GM19468 (cell line): Measurements from ENCODE around the gene OLFM3.

Experiments used
- ATAC-seq: cut with Tn5 transposase; IDR thresholded peaks from one replicate; pipeline ENCODE4 v1.9.1; 2021; ENCODE audit warnings: mild to moderate bottlenecking, moderate library complexity, moderate number of reproducible peaks; ENCODE audit not compliant: unreplicated experiment; ENCODE audit errors: extremely low read depth

The OLFM3 gene

GRCh38 chr1:101854271-101854670, 142.5 kb downstream of the OLFM3 start:
- ATAC-seq: no peak

GRCh38 chr1:101852936-101853335, 143.8 kb downstream of the OLFM3 start:
- no peak for ATAC-seq

GRCh38 chr1:101849356-101849755, 147.4 kb downstream of the OLFM3 start:
- ATAC-seq: no peak

- ATAC-seq: no peak
Observed at GRCh38 chr1:101847626-101848025, 149.1 kb downstream of the OLFM3 start.

GRCh38 chr1:101846820-101847219, 149.9 kb downstream of the OLFM3 start:
- ATAC-seq: no peak

- no peak for ATAC-seq
Observed at GRCh38 chr1:101843160-101843559, 153.6 kb downstream of the OLFM3 start.

GRCh38 chr1:101841824-101842223, 154.9 kb downstream of the OLFM3 start:
- no peak for ATAC-seq

- ATAC-seq: no peak
Observed at GRCh38 chr1:101835988-101836387, 160.7 kb downstream of the OLFM3 start.

GRCh38 chr1:101833312-101833711, 163.4 kb downstream of the OLFM3 start:
- ATAC-seq: no peak

- ATAC-seq: no peak
Observed at GRCh38 chr1:101826416-101826815, 170.3 kb downstream of the OLFM3 start.

GRCh38 chr1:101820071-101820470, 176.7 kb downstream of the OLFM3 start:
- ATAC-seq: no peak

- no peak for ATAC-seq
Observed at GRCh38 chr1:101816262-101816661, 180.5 kb downstream of the OLFM3 start.

- ATAC-seq: no peak
Observed at GRCh38 chr1:101798417-101798816, 198.3 kb downstream of the OLFM3 start.

- no peak for ATAC-seq
Observed at GRCh38 chr1:101797722-101798121, 199.0 kb downstream of the OLFM3 start.

GRCh38 chr1:101781201-101781831, 215.4 kb downstream of the OLFM3 start:
- ATAC-seq: no peak

GRCh38 chr1:101769520-101769919, 227.2 kb downstream of the OLFM3 start:
- ATAC-seq: no peak

GRCh38 chr1:101757985-101758384, 238.7 kb downstream of the OLFM3 start:
- ATAC-seq: no peak

GRCh38 chr1:101756411-101756810, 240.3 kb downstream of the OLFM3 start:
- no peak for ATAC-seq
